OCI-LY1 (cell line): Measurements from ENCODE around the gene STAB1.

Experiments
- EZH2 ChIP-seq: fragments of 200-600 bp; sonication (generic), shearing (Covaris generic); IDR thresholded peaks from 2 replicates; pipeline ENCODE4 v1.8.0; 2017; ENCODE audit warnings: borderline replicate concordance, mixed run types, mild to moderate bottlenecking, antibody characterized with exemption, low read length, moderate library complexity, mixed read lengths
- TF ChIP-seq, protein P1 (sequence below): fragments of 200-600 bp; sonication (generic), shearing (Covaris generic); IDR thresholded peaks from 2 replicates; pipeline ENCODE4 v1.5.1; 2017; ENCODE audit warnings: mild to moderate bottlenecking, antibody characterized with exemption, low read length, moderate library complexity, mixed read lengths

DNA sequence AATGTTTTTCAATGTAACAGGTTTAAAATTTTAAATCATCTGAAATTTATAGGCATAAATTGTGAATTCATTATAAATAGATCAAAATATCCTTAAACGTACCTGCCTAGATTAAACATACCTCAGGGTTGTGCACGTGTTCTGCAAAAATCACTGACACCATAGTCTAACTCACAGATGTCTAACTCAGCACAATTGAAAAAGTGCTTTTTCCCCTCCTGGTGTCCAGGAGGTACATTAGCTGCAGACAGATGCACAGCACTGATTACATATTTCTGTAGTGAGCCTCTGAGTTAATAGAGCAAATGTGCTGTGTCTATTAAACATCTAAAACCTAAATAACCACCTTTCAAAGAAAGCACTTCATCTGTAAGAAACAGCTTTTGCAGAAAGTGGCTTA, 52.0 kb downstream of the STAB1 start:
- TF ChIP-seq, protein P1, sequence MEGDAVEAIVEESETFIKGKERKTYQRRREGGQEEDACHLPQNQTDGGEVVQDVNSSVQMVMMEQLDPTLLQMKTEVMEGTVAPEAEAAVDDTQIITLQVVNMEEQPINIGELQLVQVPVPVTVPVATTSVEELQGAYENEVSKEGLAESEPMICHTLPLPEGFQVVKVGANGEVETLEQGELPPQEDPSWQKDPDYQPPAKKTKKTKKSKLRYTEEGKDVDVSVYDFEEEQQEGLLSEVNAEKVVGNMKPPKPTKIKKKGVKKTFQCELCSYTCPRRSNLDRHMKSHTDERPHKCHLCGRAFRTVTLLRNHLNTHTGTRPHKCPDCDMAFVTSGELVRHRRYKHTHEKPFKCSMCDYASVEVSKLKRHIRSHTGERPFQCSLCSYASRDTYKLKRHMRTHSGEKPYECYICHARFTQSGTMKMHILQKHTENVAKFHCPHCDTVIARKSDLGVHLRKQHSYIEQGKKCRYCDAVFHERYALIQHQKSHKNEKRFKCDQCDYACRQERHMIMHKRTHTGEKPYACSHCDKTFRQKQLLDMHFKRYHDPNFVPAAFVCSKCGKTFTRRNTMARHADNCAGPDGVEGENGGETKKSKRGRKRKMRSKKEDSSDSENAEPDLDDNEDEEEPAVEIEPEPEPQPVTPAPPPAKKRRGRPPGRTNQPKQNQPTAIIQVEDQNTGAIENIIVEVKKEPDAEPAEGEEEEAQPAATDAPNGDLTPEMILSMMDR, result no peak
- no peak for TF ChIP-seq EZH2
